NB4 (cell line): Measurements from ENCODE around the gene ANP32A.

Experiments
- DNase-seq: peaks from one replicate; pipeline ENCODE4 v3.0.0; 2010; ENCODE audit warnings: low read depth
- H3K4me3 ChIP-seq: one replicate; pipeline ENCODE4 v1.5.1; 2011; ENCODE audit warnings: mild to moderate bottlenecking, low read depth, low read length, moderate library complexity
- MYC ChIP-seq: IDR thresholded peaks from 2 replicates; pipeline ENCODE4 v1.6.1; 2011; ENCODE audit warnings: low read depth, low read length
- POLR2A ChIP-seq: IDR thresholded peaks from 2 replicates; pipeline ENCODE4 v1.6.1; 2011; ENCODE audit warnings: mild to moderate bottlenecking; ENCODE audit not compliant: insufficient read length; ENCODE audit errors: extremely low read depth
- TF ChIP-seq, protein P1 (sequence below): IDR thresholded peaks from 2 replicates; pipeline ENCODE4 v1.6.1; 2011; ENCODE audit warnings: low read depth, low read length
- TF ChIP-seq, protein P2 (sequence below): IDR thresholded peaks from one replicate; pipeline ENCODE4 v1.5.1; 2012; ENCODE audit warnings: low read depth, low read length

The ANP32A gene

DNA sequence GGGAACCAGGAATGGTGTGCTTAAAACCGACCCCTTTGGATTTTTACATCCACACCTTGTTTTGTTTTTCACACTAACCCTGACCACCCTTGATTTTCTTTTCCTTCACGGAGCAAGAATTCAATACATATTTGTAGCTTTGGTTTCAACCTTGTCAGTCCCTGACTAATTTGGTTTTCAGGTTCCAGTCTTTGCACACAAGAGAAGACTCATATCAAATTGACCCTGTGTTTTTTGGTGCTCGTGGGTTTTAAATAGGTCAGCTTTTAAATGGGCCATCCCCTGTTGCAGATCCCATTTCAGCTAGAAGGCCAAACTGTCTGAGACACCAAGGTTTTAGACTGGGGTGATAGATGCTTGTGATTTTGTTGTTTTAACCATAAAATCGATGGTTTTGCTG, 26.4 kb downstream of the ANP32A start:
- TF ChIP-seq, protein P1, sequence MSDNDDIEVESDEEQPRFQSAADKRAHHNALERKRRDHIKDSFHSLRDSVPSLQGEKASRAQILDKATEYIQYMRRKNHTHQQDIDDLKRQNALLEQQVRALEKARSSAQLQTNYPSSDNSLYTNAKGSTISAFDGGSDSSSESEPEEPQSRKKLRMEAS, result no peak
- TF ChIP-seq MYC, result no peak
- TF ChIP-seq POLR2A, result no peak
- no peak overlapping the region for H3K4me3 ChIP-seq
- DNase-seq, result no peak

DNA sequence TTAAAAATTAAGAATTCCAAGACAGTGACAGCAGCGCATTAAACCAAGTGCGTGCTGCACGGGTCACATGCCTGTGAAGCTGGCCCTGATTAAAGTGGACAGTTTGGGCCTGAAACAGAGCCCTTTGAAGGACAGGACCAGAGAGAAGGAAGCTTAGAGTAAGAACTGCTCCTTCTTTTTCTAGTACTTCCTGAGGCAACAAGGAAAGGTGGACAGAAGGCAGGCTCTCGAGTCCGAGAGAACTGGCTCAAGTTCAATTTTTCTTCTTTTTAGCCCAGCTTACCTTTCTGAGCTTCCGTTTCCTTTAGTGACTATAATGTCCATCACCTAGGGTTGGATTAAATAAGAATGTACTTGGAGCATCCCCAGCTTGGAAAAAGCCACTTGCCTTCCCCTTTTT, 26.9 kb downstream of the ANP32A start:
- no peak for DNase-seq
- no peak overlapping the region for H3K4me3 ChIP-seq
- no peak for TF ChIP-seq POLR2A
- TF ChIP-seq, protein P2, sequence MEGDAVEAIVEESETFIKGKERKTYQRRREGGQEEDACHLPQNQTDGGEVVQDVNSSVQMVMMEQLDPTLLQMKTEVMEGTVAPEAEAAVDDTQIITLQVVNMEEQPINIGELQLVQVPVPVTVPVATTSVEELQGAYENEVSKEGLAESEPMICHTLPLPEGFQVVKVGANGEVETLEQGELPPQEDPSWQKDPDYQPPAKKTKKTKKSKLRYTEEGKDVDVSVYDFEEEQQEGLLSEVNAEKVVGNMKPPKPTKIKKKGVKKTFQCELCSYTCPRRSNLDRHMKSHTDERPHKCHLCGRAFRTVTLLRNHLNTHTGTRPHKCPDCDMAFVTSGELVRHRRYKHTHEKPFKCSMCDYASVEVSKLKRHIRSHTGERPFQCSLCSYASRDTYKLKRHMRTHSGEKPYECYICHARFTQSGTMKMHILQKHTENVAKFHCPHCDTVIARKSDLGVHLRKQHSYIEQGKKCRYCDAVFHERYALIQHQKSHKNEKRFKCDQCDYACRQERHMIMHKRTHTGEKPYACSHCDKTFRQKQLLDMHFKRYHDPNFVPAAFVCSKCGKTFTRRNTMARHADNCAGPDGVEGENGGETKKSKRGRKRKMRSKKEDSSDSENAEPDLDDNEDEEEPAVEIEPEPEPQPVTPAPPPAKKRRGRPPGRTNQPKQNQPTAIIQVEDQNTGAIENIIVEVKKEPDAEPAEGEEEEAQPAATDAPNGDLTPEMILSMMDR, result no peak
- TF ChIP-seq, protein P1, result no peak

DNA sequence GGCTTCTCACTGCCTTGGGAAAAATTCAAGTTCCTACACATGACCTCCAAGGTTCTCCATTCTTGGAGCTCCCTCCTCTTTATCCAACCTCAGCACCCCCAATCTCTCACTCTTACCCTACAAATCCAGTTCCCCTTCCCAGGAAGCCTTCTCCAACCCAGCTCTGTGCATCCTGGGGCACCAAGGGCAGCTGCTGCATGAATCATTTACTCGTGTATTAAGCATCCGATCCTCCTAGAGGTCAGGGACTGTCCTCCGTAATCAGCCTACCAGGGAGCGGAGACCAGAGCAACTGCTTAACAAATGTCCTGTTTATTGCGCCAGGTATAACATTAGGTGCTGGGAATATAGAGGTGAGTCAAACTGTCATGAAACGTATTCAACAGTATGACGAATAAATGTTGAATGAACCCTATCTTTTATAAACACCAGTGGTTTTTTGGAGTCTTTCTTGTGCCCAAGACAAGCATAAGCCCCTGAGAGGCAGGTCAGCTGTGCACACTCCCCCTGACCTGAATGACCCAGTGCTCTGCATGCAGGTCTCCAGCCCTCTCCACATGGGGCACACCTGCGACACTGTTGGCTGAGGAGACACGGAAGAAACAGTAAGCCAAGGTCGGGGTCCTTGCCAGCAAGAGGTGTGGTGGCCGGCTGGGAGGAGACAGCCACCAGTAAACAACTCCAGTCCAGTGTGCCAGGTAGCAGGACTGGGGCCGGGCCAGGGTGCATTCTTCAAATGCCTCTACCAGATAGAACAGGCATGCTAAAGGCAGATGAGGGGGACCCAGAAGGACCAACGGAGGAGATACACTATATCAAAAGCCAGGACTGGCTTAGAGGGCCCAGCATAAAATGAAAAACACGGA, 27.6 kb downstream of the ANP32A start:
- TF ChIP-seq, protein P2, result no peak
- TF ChIP-seq POLR2A (no peak), MYC (no peak)
- TF ChIP-seq, protein P1, result no peak
- no peak overlapping the region for H3K4me3 ChIP-seq
- no peak for DNase-seq

DNA sequence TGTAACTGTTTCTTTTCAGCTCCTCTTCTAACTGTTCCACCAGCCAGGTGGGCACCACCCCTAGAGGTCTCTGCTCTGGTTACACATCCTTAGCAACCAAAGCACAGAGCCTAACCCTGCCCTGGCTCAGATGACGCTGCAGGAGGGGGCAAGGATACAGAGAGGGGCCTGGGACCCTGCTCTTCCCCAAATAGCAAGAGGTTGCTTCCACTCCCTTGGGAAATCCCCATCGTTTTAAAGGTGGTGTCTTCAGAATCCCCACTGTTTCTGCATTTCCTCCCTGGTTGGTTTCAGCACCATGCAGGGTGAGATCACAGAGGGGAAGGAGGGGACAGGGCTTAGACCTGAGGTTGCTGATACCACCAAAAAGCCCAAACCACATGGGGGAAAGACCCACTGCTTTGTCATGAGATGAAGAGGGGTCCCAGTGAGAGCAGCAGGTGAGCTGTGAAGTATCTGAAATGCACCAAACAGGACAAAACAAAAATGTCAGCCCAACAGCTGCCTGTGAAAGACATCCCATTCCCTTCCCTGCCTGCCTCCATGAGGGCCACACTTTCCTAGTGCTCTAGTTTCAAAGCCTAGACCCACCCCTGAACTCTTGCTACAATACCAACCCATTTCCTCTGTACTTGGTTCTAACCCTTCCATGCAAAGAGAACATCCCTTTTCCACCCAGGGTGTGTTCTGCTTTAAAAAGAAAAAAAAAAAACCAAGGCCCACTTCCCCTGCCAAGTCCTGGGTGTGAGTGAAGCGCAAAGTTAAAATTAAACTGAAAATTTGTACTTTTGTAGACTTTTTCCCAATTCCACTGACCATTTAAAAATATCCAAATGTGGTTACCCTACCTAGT, 29.0 kb downstream of the ANP32A start:
- TF ChIP-seq, protein P1, result no peak
- TF ChIP-seq MYC, result no peak
- TF ChIP-seq, protein P2, result no peak
- no peak for TF ChIP-seq POLR2A
- no peak overlapping the region for H3K4me3 ChIP-seq
- no peak for DNase-seq

DNA sequence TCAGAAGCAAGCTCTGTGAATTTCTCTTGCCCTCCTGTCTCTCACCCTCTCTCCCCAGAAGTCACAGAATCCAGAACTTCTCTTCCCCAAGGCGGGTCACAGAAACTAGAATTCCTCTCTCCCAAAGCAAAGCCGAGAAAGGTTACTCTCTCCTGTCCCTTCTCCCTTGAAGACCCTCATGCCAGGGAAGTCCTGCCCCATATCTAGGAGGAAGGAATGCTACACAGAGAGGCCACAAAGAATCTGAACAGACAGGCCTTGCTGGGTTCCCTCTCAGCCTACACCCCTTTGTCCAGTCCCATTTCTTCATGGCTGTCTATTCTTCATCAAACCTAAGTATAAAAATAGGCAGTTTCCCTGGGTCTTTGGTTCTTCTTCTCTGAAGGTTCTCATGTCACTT, 29.8 kb downstream of the ANP32A start:
- TF ChIP-seq, protein P2, result no peak
- no peak for TF ChIP-seq MYC
- TF ChIP-seq, protein P1, result no peak
- no peak for TF ChIP-seq POLR2A
- H3K4me3 ChIP-seq, result no peak overlapping the region
- DNase-seq, result no peak

DNA sequence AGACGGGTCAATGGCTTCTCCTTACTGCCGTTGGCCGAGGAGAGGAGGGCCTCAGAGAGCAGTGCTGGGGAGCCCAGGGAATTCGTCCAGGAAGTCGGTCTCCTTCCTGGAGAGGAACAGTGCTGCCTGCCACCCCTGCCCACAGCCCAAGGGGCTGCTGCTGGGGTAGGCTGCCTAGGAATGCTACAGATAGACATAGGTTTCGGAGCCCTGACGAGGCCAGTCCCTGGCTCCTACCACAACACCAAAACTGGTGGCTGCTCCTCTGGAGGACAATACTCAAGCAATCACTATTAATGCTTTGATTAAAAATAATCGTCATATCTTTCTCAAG, 30.5 kb downstream of the ANP32A start:
- no peak overlapping the region for H3K4me3 ChIP-seq
- TF ChIP-seq POLR2A (no peak), MYC (no peak)
- TF ChIP-seq, protein P1, result no peak
- TF ChIP-seq, protein P2, result no peak
- DNase-seq, result no peak
